Activated CD4-positive, alpha-beta T cell treated with anti-CD3 and anti-CD28 coated beads, Interleukin-2, amount 50 U/mL, for 1 hour (primary cell): ENCODE results near the gene TSPO2.

Experiments used
- DNase-seq: peaks from one replicate; pipeline ENCODE4 v3.0.0-alpha.2; 2020

The TSPO2 gene

DNA sequence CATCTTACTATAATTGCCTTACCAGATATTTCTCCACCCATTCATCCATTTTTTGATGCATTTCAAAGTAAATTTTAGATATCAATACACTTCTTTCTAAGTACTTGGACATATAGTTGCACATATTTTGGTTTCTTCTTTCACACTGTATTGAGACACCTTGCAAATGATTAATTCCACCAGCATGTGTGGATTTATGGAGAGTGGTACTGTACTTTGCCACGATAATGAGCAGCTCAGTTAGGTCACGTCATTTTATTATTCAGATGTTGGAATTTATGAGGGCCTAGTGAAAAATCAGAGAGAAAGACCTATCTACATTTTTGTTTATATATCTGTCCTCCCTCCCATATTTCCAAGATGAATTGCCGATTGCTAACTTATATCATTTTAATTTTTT, 35.8 kb downstream of the TSPO2 start:
- no peak for DNase-seq

DNA sequence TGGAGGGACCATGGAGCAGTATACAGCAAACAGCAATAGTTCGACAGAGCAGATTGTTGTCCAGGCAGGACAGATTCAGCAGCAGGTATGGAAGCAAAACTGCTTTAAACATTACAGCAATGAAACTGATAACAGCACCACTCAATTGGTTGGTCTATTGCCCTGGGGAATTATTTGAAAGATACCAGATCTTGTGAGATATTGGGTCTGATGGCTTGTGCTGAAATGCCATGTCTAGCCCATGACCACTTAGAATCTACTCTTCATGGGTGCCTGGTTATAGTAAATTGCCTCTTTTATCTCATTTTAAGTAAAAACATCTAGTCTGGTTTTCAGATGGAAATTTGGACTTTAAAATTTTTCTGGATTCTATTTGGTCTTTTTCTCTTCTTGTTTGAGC, 36.8 kb downstream of the TSPO2 start:
- DNase-seq = no peak

DNA sequence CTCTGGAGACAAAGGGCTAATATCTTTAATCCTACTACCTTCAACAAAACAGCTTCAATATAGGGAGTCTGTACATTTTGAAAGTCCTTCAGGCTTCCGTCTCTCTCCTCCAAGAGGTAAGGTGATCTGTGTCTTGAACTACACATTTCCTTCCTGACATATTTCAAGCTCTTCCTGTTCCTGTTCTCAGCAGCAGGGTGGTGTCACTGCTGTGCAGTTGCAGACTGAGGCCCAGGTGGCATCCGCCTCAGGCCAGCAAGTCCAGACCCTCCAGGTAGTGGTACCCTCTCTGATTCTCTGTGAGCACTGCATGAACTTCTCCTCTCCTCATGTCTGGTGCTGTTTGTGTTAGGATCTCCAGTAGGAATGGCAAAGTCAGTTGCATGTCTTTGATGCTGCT, 38.4 kb downstream of the TSPO2 start:
- DNase-seq = no peak

DNA sequence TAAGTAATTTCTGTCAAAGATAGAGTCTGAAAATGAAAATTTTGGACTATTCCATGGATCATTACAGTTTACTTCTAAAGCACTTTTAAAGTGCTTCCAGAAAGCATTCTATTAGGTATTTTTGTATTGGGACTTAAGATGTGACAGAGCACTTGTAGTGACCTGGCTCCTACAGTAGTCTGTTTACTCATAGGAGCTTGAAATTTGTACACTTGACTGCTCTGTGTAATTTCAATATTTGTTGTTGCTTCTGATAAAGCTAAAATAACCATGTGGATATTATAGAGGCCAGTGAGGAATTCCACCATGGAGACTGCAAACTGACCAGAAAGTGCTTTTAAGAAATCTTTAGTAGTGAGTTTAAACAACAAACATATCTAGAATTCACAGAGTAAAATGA, 40.8 kb downstream of the TSPO2 start:
- no peak for DNase-seq

DNA sequence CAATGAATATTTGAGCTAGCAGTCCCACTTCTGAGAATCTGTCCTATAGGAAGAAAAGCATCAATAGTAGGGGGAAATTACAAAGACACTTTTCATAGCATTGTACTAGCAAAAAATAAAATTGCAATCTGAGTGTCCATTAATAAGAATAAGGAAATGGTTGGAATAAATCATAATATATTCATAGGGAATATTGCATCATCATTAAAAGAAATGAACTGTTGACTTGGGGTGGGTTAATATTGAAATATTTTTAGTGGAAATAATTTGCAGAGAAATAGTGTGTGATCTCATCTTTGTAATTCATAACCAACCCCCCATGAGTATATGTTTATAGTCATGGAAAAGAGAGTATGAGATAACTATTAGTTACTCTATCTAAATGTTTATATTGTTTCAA, 42.9 kb downstream of the TSPO2 start:
- no peak for DNase-seq

DNA sequence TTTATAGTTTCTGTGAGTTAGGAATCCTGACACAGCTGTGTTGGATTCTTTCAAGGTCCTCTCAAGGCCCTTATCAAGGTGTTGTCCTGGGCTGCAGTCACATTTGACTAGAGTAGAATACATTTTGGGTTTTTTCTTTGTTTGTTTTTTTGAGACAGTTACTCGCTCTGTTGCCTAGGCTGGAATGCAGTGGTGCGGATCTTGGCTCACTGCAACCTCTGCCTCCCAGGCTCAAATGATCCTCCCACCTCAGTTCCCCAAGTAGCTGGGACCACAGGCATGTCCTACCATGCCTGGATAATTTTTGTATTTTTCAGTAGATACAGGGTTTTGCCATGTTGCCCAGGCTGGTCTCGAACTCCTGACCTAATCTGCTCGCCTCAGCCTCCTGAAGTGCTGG, 46.2 kb downstream of the TSPO2 start:
- no peak for DNase-seq

DNA sequence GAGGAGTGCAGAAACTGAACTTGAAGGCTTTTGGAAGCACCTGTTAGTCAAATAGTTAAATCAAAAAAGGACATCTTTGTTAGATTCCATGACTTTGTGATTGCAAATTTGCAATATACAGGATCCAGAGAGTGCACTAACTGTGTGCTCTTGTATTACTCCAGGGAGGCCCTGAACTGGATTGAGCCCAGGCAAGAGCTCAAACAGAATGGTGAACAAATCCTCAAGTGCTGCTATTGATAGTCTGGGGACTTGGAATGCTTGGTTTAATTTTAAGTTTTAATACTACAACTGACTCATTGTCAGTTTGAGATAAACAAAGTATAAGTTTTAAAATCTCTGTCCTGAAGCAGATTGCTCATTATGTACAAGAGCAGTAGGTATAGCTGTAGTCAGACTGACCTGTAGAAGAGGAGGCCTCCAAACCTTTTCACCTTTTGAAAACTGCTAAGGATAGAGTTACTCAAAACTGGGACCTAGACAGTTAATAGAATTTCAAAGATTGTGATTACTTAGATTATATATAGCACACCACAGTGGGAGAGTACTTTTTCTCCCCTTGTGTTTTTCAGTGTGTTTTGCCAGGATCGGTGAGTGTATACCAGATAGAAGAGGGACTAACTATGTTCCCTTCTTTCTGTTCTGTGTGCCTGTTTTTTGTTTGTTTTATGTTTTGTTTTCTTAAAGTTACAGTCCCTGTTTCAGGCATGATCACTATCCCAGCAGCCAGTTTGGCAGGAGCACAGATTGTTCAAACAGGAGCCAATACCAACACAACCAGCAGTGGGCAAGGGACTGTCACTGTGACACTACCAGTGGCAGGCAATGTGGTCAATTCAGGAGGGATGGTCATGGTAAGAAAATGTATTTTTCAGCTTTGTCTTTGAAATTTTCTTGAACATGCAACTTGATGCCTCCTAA, 48.8 kb downstream of the TSPO2 start:
- no peak for DNase-seq

DNA sequence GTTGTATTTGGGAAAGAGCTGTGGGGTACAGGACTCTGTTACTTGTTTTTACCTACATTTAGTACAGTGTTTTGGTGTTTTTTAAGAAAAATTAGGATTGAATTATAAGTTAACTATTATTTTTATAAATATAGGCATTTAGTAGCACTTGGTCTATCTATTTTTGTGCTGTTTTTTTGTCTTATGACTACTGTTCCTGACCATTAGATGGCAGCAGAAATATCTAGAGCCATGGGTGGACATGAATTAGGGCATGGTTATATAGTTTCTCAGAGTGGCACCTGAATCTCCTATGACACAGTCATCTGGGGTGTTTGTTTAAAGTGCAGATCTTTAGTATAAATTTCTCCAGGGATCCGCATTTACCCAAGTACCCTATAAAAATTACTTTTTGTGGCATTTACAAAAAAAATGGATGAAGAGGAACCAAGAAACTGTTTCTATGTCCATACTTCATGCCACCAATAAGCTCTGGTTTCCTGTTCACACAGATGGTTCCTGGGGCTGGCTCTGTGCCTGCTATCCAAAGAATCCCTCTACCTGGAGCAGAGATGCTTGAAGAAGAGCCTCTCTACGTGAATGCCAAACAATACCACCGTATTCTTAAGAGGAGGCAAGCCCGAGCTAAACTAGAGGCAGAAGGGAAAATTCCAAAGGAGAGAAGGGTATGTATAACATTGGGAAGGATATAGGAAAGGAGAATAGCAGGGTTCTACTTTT, 50.3 kb downstream of the TSPO2 start:
- no peak for DNase-seq

DNA sequence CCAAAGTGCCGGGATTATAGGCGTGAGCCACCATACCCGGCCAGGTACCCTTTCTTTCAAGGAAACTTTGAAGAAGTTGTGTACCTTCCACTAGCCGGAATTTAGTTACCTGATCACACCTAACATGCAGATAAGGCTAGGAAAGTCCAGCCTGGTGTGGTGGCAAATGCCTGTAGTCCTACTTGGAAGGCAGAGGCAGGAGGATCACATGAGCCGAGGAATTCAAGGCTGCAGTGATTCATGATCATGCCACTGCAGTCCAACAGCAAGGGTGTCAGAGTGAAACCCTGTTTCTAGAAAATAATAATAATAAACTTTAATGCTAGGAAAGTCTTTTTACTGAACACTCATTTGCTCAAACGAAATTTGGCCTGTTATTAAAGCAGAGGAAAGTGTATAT, 51.5 kb downstream of the TSPO2 start:
- no peak for DNase-seq
